GM19240 (cell line): ENCODE results near the gene LEF1.

Experiments used
- DNase-seq: peaks from one replicate; pipeline ENCODE4 v3.0.0; 2011; ENCODE audit warnings: low spot score; ENCODE audit not compliant: insufficient read length

The LEF1 gene

DNA sequence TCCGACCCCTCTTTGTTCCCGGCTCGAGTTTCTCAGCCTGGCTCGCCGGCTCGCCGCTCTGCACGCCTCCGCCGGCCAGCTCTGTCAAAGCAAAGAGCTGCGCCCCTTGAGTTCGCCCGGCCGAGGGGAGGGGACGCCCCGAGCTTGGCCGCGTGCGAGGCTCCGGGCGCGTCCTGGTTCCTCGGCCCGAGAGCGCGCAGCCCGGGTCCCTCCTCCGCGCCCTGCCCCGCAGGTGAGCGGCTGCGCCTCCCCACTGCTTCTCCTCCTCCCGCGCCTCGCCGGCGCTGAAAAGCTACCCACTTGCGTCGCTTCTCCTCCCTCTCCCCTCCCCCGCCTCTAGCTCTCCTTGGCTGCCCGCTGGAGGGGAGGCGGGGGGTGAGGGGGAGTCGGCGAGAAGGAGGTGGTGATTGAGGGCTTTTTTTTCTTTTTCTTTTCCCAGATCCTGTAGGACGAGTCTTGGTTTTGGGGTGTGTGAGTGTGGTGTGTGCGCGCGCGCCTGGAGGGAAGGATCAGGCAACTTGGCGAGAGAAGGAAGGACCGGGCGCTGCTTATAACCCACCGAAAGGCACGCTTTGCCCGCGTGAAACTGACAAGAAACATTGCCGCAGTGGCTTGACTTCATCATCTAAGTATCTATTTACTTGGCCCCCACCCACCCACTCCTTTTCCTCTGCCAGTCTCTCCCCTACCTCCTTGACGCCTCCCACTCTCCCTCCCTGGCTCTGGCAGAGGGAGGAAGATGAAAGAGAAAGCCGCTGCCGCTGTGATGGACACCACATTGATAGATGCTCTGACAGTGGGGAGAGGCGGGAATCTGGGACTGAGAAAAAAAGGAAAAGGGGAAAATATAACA is at the start of gene LEF1:
Gene LEF1, minus strand, starts transcription at position 262 of the 853 bp plus-strand sequence. CDS start 1,165 bp downstream, outside the sequence.
- DNase-seq = no peak

DNA sequence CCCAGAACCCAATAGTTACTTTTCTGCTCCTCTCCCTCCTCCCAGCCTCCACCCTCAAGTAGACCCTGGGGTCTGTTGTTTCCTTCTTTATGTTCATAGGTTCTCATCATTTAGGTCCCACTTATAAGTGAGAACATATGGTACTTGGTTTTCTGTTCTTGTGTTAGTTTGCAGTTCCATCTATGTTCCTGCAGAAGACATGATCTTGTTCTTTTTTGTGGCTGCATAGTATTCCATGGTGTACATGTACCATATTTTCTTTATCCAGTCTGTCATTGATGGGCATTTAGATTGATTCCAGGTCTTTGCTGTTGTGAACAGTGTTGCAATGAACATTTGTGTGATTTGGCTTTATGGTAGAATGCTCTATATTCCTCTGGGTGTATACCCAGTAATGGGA is 47.8 kb upstream of the LEF1 start:
- DNase-seq = no peak

GRCh38 chr4:108215055-108215454 is 46.3 kb upstream of the LEF1 start:
- DNase-seq = no peak

DNA sequence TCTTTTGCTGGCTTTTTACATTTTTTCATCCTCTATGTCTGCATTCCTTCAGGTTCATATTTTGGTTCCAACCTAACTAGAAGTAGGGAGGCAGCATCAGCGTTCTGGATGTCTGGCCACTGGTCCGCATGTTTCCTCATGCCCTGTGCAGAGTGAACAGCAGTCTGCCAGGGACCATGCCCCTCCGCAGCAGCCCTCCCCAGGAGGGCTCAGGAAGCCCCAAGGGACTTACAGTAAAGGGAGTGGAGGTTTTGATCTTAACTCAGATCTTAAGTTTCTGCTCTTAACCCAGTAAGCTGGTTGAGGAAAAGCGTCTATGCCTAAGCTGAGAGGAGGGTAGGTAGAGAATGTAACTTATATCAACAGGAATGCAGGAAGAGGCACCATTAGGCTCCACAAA is 45.0 kb upstream of the LEF1 start:
- no peak for DNase-seq

DNA sequence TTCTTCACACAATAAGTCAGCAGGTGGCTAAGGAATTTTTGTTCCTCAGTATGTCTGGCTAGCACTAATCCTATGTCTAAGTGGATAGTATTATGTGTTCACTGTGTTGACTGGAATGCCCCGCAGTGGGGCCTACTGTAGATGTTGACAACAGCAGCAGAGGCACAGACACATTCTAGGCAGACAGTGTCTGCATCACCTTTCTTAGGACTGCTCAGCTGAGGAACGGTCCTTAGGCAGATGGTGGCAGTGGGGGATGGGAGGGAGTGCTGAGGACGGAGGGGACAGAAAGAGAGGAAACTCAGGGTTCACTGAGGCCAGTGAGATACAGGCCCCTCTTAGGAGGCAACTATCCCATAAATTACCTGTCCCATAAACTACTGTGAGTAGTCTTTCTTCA is 44.6 kb upstream of the LEF1 start:
- no peak for DNase-seq

DNA sequence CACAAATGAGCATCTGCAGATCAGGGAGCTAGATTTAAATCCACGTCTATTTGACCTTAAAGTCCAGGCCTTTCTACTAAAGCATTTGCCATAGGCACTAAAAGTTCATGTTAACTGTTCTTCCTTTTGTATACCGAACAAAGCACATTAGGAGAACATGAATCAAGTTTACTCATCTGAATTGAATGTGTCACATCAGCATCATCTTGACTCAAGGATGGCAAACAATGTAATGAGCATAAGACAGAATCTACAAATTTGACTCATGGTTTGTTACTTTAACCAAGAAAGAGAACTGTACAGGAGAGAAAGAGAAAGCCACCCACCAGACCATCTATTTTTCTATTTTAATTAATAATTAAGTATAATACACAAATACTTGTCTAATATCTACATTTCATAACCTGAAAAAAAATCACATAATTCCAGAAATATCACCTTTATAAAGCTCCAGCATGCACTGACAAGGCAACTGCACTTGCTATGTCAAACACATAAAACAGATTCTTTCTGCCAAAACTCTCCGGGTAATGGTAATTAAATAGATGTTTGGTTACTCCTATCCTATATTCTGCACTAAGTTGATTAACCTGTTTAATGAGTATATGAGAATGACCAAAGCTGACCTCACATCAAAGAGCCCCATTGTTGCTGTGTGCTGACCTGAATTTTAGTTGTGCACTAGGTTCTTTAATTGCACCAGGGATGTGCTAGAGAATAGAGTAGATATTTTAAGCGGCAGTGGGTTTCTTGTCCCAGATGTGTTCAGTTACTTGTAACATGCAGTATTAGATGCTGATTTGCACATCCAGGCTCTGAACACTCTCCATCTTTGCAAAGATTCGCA is 42.5 kb upstream of the LEF1 start:
- no peak for DNase-seq

GRCh38 chr4:108209489-108209888 is 40.8 kb upstream of the LEF1 start:
- DNase-seq = no peak

DNA sequence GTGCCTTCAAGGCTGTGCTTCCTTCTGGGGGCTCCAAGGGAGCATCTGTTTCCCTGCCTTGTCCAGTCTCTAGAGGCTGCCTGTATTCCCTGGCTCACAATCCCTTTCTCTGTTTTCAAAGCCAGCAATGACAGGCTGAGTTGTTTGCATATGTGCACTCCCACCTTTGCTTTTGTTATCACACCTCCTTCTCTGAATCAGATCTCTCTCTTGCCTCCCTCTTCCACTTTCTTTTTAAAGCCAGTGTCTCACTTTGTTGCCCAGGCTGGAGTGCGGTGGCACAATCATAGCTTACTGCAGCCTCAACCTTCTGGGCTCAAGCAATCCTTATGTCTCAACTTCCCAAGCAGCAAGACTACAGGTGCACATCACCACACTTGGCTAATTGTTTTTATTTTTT is 37.1 kb upstream of the LEF1 start:
- no peak for DNase-seq

GRCh38 chr4:108204518-108204917 is 35.8 kb upstream of the LEF1 start:
- no peak for DNase-seq

- no peak for DNase-seq
These were observed 34.6 kb upstream of the LEF1 start for GRCh38 chr4:108203377-108203776.

DNA sequence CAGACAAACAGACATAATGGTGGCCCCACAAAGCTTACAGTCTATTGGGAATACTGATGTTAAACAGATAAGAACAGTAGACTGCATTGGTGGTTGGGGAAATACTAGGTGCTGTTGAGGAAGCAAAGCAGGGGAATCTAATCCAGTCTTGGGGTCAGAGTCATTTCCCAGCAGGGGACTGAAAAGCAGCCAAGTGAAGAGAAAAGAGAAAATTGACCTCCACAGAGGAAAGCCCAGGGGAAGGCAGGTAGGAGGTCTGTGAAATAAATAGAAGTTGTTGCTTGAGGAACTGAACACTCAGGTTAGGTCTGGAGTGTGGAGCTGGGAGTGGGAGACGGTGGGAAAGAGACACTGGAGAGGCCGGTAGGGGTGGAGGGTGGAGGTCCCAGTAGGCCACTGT is 33.0 kb upstream of the LEF1 start:
- no peak for DNase-seq

DNA sequence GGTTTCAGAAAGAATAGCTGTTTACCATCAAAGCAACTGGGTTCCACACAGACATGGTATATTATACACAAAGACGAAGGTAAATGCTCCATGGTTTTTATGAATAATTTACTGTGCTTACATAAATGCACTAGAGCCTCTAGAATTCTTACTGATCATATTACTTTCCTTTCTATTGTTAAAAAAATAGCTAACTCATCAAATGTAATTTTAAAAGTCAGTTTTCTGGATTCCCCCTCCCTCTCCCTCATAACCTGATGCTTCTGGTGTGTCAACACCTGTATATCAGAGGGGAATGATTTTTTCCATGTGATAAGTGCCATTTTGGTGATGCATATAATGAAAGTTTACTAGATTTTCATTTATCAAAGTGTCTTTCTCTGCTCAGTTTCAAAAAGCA is 31.1 kb upstream of the LEF1 start:
- DNase-seq = no peak

DNA sequence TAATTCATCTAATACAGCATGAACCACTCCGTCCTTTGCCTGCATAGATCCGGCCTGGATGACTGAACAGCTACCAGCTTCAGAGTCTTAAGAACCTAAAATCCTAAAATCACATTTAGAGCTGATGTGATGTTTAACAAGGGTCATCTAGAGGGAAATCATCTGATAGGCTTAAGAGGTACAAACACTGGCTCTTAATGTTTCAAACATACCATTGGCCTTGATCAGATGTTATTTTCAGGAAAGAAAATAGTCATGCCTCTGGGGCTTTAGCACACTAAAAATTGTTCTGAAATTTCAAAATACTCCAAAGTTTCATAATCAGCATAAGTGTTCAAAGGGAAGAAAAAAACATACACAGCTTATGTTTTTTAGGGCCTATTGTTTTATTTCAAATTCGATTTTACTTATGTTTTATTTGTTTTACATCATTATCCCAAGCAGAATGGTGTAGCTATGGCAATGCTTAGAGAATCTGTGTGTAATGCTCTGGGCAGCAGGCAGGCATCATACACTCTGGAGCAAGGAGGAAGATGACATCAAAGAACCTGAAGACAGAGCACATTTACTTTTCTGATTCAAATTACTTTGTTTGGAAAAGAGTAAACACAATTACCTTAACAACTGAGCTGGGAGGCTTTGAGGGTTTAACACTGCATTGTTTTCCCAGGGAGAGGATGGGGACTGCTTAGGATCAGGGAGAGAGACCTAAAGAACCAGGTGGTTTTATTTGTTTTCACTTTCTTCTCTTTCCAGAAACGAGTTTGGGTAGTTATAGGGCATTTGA is 25.3 kb upstream of the LEF1 start:
- DNase-seq = no peak

GRCh38 chr4:108192935-108193334 is 24.2 kb upstream of the LEF1 start:
- no peak for DNase-seq

DNA sequence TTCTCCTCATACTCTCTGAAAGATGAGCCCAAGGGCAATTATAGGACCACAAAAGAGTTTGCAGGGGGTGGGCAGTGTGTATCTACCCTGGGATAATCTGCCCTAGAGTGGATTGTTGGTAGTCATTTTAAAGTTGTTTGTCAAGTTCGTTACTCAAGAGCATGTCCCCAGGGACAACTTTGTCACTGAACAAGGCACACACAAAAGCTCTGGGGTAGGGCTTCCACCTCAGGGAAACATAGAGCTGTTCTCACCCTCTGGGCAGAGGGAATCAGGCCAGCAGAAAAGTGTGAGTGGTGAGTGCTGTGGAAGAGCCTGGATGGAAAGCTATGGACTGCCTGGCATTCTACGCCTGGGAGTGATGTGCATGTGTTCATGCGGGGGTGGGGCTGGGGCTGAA is 23.3 kb upstream of the LEF1 start:
- DNase-seq = no peak

DNA sequence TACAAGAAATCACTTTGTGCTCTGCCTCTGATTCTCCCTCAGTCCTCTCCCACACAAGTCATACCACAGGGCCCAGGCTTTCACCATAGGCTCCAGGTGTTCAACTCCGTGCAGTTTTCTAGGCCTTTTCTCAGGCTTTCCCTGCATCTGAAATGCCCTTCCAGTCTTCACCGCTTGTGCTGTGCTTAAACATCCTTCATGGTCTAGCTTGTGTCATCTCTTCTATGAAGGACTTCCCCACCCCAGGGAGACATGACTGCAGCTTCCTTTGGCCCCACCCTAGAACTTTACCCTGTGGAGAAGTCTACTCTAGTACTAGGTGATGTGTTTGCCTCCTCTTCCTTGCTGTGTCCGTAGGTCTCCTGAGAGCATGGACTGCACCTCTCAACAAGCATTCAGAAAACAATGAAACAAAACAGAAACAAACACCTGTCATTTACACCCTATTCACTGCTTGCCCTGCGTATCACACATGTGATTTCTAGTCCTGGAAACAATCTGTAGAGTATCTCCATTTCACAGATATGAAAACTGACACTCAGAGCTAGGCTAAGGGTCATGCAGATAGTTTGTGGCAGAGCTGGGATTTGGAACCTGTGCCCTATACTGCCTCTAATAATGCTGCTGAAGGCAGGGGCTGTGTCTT is 22.7 kb upstream of the LEF1 start:
- DNase-seq = no peak

DNA sequence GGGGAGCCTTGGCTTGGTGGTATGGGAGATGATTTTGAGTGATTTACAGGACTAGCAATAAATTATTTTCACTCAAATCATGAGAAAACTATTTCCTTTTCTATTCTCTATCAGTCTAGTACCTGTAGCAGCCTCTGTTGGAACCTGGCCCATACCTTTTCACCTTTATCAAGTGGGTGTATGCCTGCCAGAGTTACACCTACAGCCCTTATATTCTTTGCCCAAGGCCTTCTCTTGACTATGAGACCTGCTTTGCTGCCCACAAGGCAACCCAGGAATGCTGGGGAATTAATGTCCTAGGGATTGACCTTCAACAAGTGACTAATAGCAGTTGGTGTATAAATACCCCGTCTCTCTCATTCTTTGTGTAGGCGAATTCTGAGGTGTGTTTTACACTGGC is 20.0 kb upstream of the LEF1 start:
- DNase-seq = no peak

GRCh38 chr4:108185252-108185651 is 16.5 kb upstream of the LEF1 start:
- DNase-seq = no peak

DNA sequence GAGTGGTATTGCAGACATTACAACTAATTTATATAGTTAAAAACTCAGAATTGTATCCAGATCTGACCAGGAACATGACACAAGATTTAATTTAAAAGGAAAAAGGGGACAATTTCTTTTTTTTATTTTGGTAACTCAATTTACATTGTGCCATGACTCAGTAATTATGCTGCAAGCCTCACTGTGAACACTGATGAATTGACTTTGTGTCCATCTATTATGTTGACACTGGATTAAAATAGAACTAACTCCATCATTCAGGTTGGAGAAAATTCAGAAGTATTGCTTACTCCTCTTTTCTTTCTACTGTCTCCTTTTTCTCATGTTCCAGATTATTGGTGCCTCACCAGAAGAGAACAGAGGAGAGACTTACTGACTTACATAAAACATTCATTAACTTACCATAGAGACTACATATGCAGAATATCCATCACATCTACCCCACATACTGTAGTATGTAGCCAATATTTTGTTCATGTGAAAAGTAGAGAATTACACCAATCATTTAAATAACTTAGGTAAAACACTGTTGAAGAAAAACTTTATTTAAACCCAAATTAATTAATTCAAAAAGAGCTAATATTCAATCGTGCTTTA is 15.8 kb upstream of the LEF1 start:
- DNase-seq = no peak

DNA sequence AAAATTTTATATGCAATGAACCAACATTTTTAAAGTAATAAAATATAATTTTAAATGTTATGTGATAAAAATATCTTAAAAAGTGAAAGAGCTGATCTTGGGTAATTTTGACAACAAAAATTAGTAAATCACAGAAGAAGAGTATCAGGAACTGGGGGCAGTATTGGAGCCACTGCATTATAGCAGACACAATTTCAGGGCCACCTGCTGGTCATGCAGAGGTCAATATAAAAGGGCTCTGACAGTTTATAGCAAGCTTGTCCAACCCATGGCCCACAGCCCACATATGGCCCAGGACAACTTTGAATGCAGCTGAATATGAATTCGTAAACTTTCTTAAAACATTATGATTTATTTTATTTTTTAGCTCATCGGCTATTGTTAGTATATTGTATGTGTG is 13.0 kb upstream of the LEF1 start:
- no peak for DNase-seq

DNA sequence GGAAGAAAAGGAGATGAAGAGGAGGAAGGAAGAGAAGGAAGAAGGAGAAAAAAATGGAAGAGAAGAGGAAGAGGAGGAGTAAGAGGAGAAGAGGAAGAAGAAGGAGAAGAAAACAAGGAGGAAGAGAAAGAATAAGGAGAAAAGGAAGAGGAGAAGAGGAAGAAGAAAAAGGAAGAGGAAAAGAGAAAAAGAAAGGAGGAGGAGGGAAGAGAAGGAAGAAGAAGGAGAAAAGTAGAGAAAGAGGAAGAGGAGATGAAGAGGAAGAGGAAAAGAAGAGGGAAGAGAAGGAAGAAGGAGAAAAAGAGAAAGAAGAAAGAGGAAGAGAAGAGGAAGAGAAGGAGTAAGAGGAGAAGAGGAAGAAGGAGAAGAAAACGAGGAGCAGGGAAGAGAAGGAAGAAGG is 11.8 kb upstream of the LEF1 start:
- DNase-seq = no peak
